GM21529 (cell line): ENCODE data around the gene PTGFRN.
"Not testable (repeated sequence)": the region's sequence is repeated elsewhere in the genome, so short reads cannot be mapped to it uniquely, and the experiment has no call there.

Source experiments
- ATAC-seq: cut with Tn5 transposase; IDR thresholded peaks from one replicate; pipeline ENCODE4 v1.9.1; 2021; ENCODE audit not compliant: unreplicated experiment

Gene PTGFRN

GRCh38 chr1:116966791-116967190 lies 57.1 kb downstream of the PTGFRN start:
- ATAC-seq = no peak

GRCh38 chr1:116968724-116969123 lies 59.0 kb downstream of the PTGFRN start:
- no peak for ATAC-seq

- ATAC-seq = no peak
These were observed 61.6 kb downstream of the PTGFRN start for GRCh38 chr1:116971258-116971860.

- ATAC-seq = no peak
These were observed 62.4 kb downstream of the PTGFRN start for GRCh38 chr1:116971965-116972673.

- no peak for ATAC-seq
These were observed 62.9 kb downstream of the PTGFRN start for GRCh38 chr1:116972674-116973030.

GRCh38 chr1:116980309-116980708 lies 70.6 kb downstream of the PTGFRN start:
- not testable (repeated sequence) for ATAC-seq

GRCh38 chr1:116981521-116982037 lies 71.9 kb downstream of the PTGFRN start:
- ATAC-seq = no peak

- no peak for ATAC-seq
These were observed 72.7 kb downstream of the PTGFRN start for GRCh38 chr1:116982319-116983004.

- no peak for ATAC-seq
These were observed 73.4 kb downstream of the PTGFRN start for GRCh38 chr1:116983112-116983511.

- ATAC-seq = no peak
These were observed 74.0 kb downstream of the PTGFRN start for GRCh38 chr1:116983678-116984077.

- no peak for ATAC-seq
These were observed 74.9 kb downstream of the PTGFRN start for GRCh38 chr1:116984406-116985160.

GRCh38 chr1:116986421-116987255 lies 76.9 kb downstream of the PTGFRN start:
- no peak for ATAC-seq

GRCh38 chr1:116987256-116987555 lies 77.5 kb downstream of the PTGFRN start:
- no peak for ATAC-seq

GRCh38 chr1:116988248-116988647 lies 78.5 kb downstream of the PTGFRN start:
- no peak for ATAC-seq

GRCh38 chr1:116988908-116989307 lies 79.2 kb downstream of the PTGFRN start:
- ATAC-seq = no peak

- ATAC-seq = no peak
These were observed 80.1 kb downstream of the PTGFRN start for GRCh38 chr1:116989835-116990234.

- no peak for ATAC-seq
These were observed 81.0 kb downstream of the PTGFRN start for GRCh38 chr1:116990612-116991151.

- ATAC-seq = no peak
These were observed 81.6 kb downstream of the PTGFRN start for GRCh38 chr1:116991171-116991845.

- ATAC-seq = no peak
These were observed 82.2 kb downstream of the PTGFRN start for GRCh38 chr1:116991918-116992317.

GRCh38 chr1:116993286-116993685 lies 83.6 kb downstream of the PTGFRN start:
- ATAC-seq = no peak
